Prostate gland (tissue), 2 donors: ENCODE data around the gene MAP2K3.
A peak's percentile ranks its signal among the peaks of the same experiment; 100 is the strongest.

Experiments used
- POLR2A ChIP-seq: fragments of 450-650 bp; IDR thresholded peaks from one replicate; pipeline ENCODE4 v1.6.1; 2016; ENCODE audit warnings: antibody characterized with exemption, mild to moderate bottlenecking
- POLR2AphosphoS5 ChIP-seq: sonication (generic); formaldehyde crosslinking; IDR thresholded peaks from one replicate; pipeline ENCODE4 v1.6.1; 2017; ENCODE audit warnings: antibody characterized with exemption
- TF ChIP-seq, protein P1 (sequence below), 4 experiments: fragments of 200-600 bp in 2 of 4; fragments of 450-650 bp in 2 of 4; sonication (generic) in 2 of 4; IDR thresholded peaks; 1 replicate in 3 of 4; 2 replicates in 1 of 4; pipeline ENCODE4 v1.5.1; 2016 to 2019; ENCODE audit warnings: antibody characterized with exemption in 4 of 4, mild to moderate bottlenecking in 2 of 4, moderate library complexity in 2 of 4

DNA sequence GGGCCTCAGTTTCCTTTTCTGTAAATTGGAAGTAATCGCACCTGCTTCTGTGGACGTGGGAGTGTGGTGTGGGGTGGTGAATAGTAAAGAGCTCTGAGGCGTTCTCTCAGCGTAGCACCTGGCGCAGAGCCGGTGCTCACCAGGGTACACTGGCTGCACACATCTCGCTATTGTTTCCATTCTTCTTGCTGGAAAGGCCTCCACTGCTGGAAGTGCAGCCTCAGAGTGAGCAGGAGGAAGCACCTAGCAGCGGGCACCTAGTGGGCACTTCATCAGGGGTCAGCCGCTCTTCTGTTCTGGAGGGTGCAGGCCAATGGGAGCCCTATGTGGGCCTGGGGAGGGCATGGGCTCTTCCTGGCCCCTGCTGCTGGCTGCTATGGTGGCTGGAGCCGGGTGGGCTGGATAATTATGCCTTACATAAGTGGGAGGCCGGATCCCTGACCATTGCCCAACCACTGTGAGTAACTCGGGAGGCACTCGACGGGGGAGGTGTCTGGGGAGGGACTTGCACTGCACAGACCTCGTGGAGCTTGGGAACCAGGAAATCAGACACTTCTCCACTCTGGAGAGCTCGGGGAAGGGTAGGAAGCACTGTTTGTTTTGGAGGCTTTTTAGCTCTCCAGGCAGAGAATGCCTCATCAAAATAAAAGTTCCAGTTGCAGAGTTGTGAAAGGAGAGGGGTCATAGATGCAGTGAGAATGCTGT lies 1.7 kb downstream of the MAP2K3 start:
- TF ChIP-seq, protein P1, sequence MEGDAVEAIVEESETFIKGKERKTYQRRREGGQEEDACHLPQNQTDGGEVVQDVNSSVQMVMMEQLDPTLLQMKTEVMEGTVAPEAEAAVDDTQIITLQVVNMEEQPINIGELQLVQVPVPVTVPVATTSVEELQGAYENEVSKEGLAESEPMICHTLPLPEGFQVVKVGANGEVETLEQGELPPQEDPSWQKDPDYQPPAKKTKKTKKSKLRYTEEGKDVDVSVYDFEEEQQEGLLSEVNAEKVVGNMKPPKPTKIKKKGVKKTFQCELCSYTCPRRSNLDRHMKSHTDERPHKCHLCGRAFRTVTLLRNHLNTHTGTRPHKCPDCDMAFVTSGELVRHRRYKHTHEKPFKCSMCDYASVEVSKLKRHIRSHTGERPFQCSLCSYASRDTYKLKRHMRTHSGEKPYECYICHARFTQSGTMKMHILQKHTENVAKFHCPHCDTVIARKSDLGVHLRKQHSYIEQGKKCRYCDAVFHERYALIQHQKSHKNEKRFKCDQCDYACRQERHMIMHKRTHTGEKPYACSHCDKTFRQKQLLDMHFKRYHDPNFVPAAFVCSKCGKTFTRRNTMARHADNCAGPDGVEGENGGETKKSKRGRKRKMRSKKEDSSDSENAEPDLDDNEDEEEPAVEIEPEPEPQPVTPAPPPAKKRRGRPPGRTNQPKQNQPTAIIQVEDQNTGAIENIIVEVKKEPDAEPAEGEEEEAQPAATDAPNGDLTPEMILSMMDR (IDR thresholded peaks at IDR 0.05): no peak
- TF ChIP-seq POLR2A: peak; percentile 60
- TF ChIP-seq POLR2AphosphoS5: peak; percentile 84
